KMS-11 (cell line): ENCODE measurements around the gene IFT122.

Source experiments
- H2AFZ ChIP-seq: fragments of 200-600 bp; sonication (generic); 2 replicates; pipeline ENCODE4 v1.6.1; 2016; ENCODE audit warnings: antibody characterized with exemption, mixed run types, low read depth
- H3K27ac ChIP-seq: fragments of 200-600 bp; sonication (generic); 2 replicates; pipeline ENCODE4 v1.6.1; 2016; ENCODE audit warnings: mild to moderate bottlenecking, mixed run types
- H3K27me3 ChIP-seq: fragments of 200-600 bp; sonication (generic); 2 replicates; pipeline ENCODE4 v1.6.1; 2017; ENCODE audit warnings: mild to moderate bottlenecking, low read depth, mixed run types, moderate library complexity; ENCODE audit not compliant: insufficient read depth
- H3K36me3 ChIP-seq: fragments of 200-600 bp; sonication (generic); 2 replicates; pipeline ENCODE4 v1.6.1; 2017; ENCODE audit warnings: mild to moderate bottlenecking, mixed run types; ENCODE audit not compliant: insufficient read depth
- H3K4me1 ChIP-seq: fragments of 200-600 bp; sonication (generic); 2 replicates; pipeline ENCODE4 v1.6.1; 2016; ENCODE audit warnings: mild to moderate bottlenecking, low read depth, mixed run types; ENCODE audit not compliant: poor library complexity, severe bottlenecking
- H3K4me2 ChIP-seq: fragments of 200-600 bp; sonication (generic); 2 replicates; pipeline ENCODE4 v1.7.0; 2016; ENCODE audit warnings: mild to moderate bottlenecking, mixed run types
- H3K4me3 ChIP-seq: fragments of 200-600 bp; sonication (generic); IDR thresholded peaks from 2 replicates; pipeline ENCODE4 v1.6.1; 2017; ENCODE audit warnings: low read depth, low read length, mixed read lengths; ENCODE audit not compliant: insufficient read depth
- H3K79me2 ChIP-seq: fragments of 200-600 bp; sonication (generic); 2 replicates; pipeline ENCODE4 v1.6.1; 2016; ENCODE audit warnings: low read depth, mixed run types; ENCODE audit not compliant: insufficient read depth
- H3K9ac ChIP-seq: fragments of 200-600 bp; sonication (generic); 2 replicates; pipeline ENCODE4 v1.6.1; 2016; ENCODE audit warnings: mild to moderate bottlenecking, mixed run types
- H4K20me1 ChIP-seq: fragments of 200-600 bp; sonication (generic); 2 replicates; pipeline ENCODE4 v1.6.1; 2016; ENCODE audit warnings: mild to moderate bottlenecking, mixed run types; ENCODE audit not compliant: insufficient read depth
- CTCF ChIP-seq: fragments of 200-600 bp; sonication (generic); conservative IDR thresholded peaks from 2 replicates; pipeline ENCODE4 v1.6.1; 2017; ENCODE audit warnings: low read depth, mild to moderate bottlenecking, antibody characterized with exemption, low read length, moderate library complexity, mixed read lengths

Gene IFT122

GRCh38 chr3:129555616-129556357 is 115.8 kb downstream of the IFT122 start:
- no peaks in the 10 kb centered on the region for H3K36me3 ChIP-seq
- H3K79me2 ChIP-seq, result no peaks in the 10 kb centered on the region
- H3K27ac ChIP-seq, result no peak overlapping the region
- H4K20me1 ChIP-seq, result no peaks in the 10 kb centered on the region
- no peaks in the 10 kb centered on the region for H3K27me3 ChIP-seq
- no peak for TF ChIP-seq CTCF
- no peak overlapping the region for H3K4me3 ChIP-seq
- H3K9ac ChIP-seq, result no peak overlapping the region
- no peak overlapping the region for H2AFZ ChIP-seq
- H3K4me1 ChIP-seq, result peaks cover 6% of the 10 kb centered on the region
- H3K4me2 ChIP-seq, result no peak overlapping the region

DNA sequence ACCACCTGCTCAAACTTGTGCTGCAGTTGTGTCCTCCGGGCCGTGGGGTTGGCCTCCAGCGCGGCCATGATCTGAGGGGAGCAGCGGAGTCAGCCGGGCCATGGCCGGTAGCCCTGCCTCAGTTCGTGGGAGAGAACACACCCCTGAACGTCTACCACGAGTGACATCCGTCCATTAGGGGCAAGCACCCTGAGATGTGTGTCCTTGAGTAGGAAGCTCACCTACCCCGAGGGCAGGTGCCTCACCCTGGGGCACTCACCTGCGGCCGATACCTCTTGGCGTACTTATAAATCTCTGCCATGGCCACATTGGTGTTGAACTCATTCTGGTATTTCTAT is 116.3 kb downstream of the IFT122 start:
- H3K4me2 ChIP-seq, result no peak overlapping the region
- H3K36me3 ChIP-seq, result no peaks in the 10 kb centered on the region
- H3K27ac ChIP-seq, result no peak overlapping the region
- H2AFZ ChIP-seq, result no peak overlapping the region
- H3K27me3 ChIP-seq, result no peaks in the 10 kb centered on the region
- no peak overlapping the region for H3K9ac ChIP-seq
- no peaks in the 10 kb centered on the region for H4K20me1 ChIP-seq
- H3K4me1 ChIP-seq, result peaks cover 6% of the 10 kb centered on the region
- H3K79me2 ChIP-seq, result no peaks in the 10 kb centered on the region
- H3K4me3 ChIP-seq, result no peak overlapping the region
- TF ChIP-seq CTCF, result no peak

- no peaks in the 10 kb centered on the region for H4K20me1 ChIP-seq
- H3K27ac ChIP-seq, result no peak overlapping the region
- H3K4me1 ChIP-seq, result peaks cover 6% of the 10 kb centered on the region
- no peaks in the 10 kb centered on the region for H3K79me2 ChIP-seq
- no peak for TF ChIP-seq CTCF
- no peaks in the 10 kb centered on the region for H3K36me3 ChIP-seq
- no peak overlapping the region for H3K9ac ChIP-seq
- H2AFZ ChIP-seq, result no peak overlapping the region
- no peak overlapping the region for H3K4me3 ChIP-seq
- no peak overlapping the region for H3K4me2 ChIP-seq
- H3K27me3 ChIP-seq, result no peaks in the 10 kb centered on the region
Observed at GRCh38 chr3:129556890-129557547, 117.0 kb downstream of the IFT122 start.

GRCh38 chr3:129557548-129557894 is 117.5 kb downstream of the IFT122 start:
- H3K4me1 ChIP-seq, result peaks cover 6% of the 10 kb centered on the region
- no peak overlapping the region for H3K4me2 ChIP-seq
- no peaks in the 10 kb centered on the region for H3K79me2 ChIP-seq
- H3K4me3 ChIP-seq, result no peak overlapping the region
- H3K27me3 ChIP-seq, result no peaks in the 10 kb centered on the region
- no peak overlapping the region for H3K27ac ChIP-seq
- no peak overlapping the region for H3K9ac ChIP-seq
- no peak overlapping the region for H2AFZ ChIP-seq
- no peak for TF ChIP-seq CTCF
- H4K20me1 ChIP-seq, result no peaks in the 10 kb centered on the region
- H3K36me3 ChIP-seq, result no peaks in the 10 kb centered on the region
